GM12892 (cell line): ENCODE measurements around the gene EDN2. TPM values are rescaled to one million over a fixed set of nuclear protein-coding genes. Genes with fewer than 3 reads are reported as not detected.

ENCODE experiments used
- DNase-seq: peaks from one replicate; pipeline ENCODE4 v3.0.0; 2011; ENCODE audit not compliant: insufficient read length
- FAIRE-seq: peaks from 2 replicates; lab custom pipeline; 2011; peaks lifted over from hg19 to GRCh38; lab: Jason Lieb, UNC
- POLR2A ChIP-seq: IDR thresholded peaks from 2 replicates; pipeline ENCODE4 v1.6.1; 2011; ENCODE audit warnings: low read depth, low read length, control low read depth
- POLR2AphosphoS5 ChIP-seq: IDR thresholded peaks from 2 replicates; pipeline ENCODE4 v1.6.1; 2011; ENCODE audit warnings: low read depth, low read length, control low read depth
- TAF1 ChIP-seq: IDR thresholded peaks from 2 replicates; pipeline ENCODE4 v1.6.1; 2011; ENCODE audit warnings: low read depth, mild to moderate bottlenecking, control low read depth, low read length, borderline replicate concordance
- polyA plus RNA-seq: library from polyadenylated mRNA; unstranded; fragments of >200 nt; gene quantifications from one replicate; pipeline ENCODE4 v1.2.1, GENCODE V29; 2012; ENCODE audit warnings: missing spikeins, inconsistent platforms; ENCODE audit not compliant: missing spikeins

Gene EDN2
- polyA plus RNA-seq: 0.51 TPM

DNA sequence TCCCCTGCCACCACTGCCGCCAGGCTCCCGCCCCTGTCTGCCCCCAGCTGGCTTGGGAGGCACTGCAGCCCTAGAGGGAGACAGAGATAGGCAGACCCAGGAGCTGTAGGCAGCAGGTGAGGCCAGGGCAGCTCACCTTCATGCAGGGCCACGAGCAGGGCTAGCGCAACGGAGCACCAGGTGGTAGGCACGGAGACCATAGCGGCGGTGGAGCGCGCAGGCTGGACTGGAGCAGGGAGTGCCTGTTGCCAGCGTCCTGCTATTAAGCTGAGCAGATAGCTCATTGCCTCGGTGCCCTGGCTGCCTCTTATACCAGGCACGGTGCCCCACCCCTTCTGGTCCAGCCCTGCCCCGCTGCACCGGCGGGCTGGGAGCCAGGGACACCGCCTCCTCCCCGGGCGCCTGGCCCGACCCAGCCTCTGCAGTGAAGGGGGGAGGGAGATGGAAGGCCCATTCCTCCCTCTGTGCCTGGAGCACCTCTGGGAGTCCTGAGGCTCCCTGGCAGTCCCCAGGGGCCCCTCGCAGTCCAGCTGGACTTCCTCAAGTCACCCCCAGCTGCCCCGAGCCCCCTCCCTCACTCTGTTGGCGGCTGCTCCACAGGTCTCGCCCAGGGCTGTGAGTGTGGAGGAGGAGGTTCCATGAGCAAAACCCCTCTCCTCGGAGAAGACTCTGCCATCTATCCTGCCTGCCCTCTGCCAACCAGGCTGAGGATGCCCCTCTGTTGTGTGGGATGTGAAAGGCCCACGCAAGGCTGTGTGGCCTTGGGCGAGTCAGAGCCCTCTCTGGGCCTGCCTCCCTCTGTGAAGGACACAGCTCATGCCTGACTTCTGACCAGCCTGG, at the start of gene EDN2:
Gene EDN2, minus strand, starts transcription at position 282 of the 840 bp plus-strand sequence. Its CDS starts 82 bp downstream, at position 200.
- DNase-seq: no peak
- no peak for FAIRE-seq
- no peak for TF ChIP-seq POLR2A
- TF ChIP-seq POLR2AphosphoS5: no peak
- no peak for TF ChIP-seq TAF1

GRCh38 chr1:41533731-41534080, 49.2 kb upstream of the EDN2 start:
- FAIRE-seq (no peak), DNase-seq (no peak)

DNA sequence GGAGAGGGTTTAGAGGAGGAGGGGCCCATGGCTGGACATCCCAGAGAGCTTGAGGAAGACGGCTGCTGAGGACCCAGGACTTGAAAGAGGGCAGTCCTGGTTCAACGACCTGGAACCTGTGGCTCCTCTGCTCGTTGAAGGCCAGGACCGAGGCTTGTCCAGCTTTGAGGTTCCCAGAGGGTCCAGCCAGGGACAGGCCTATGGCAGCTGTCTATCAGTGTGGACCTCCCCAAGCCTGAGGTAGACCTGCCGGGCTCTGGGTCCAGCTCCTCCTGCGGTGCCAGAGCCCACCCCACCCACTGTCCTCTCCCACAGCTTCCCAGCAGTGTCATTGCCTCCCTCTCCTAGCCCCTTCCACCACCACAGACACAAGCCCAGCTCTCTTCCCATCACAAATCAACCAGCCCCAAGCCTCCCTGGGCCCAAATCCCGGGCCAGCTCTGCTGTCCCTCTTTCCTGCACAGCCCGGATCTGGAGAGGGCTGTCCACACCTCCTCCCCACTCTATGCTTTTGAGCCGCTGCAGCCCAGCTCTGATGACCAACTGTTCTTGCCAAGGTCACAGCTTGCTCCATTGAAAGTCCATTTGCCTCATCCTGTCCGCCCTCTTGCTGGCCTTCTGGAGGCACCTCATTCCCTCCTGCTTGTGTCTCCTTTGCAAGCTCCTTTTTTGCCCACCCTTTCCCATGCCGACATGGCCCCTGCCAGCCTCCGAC, 48.7 kb upstream of the EDN2 start:
- FAIRE-seq (no peak), DNase-seq (no peak)
- TF ChIP-seq POLR2A (no peak), POLR2AphosphoS5 (no peak), TAF1 (no peak)

More at GRCh38 chr1:41533731-41534080, 49.2 kb upstream of the EDN2 start:
- TF ChIP-seq POLR2AphosphoS5: no peak
- TF ChIP-seq POLR2A: no peak
- no peak for TF ChIP-seq TAF1

GRCh38 chr1:41532206-41532975, 47.9 kb upstream of the EDN2 start:
- no peak for FAIRE-seq

GRCh38 chr1:41530411-41530810, 45.9 kb upstream of the EDN2 start:
- FAIRE-seq (no peak), DNase-seq (no peak)
- TF ChIP-seq TAF1: no peak
- TF ChIP-seq POLR2A: no peak
- TF ChIP-seq POLR2AphosphoS5: no peak

More at GRCh38 chr1:41532206-41532975, 47.9 kb upstream of the EDN2 start:
- DNase-seq: no peak
- TF ChIP-seq POLR2A: no peak
- no peak for TF ChIP-seq POLR2AphosphoS5
- no peak for TF ChIP-seq TAF1

GRCh38 chr1:41529621-41530395, 45.3 kb upstream of the EDN2 start:
- FAIRE-seq (no peak), DNase-seq (no peak)
- no peak for TF ChIP-seq POLR2AphosphoS5
- TF ChIP-seq TAF1: no peak
- no peak for TF ChIP-seq POLR2A

- FAIRE-seq: no peak
- no peak for DNase-seq
- TF ChIP-seq POLR2AphosphoS5 (no peak), POLR2A (no peak), TAF1 (no peak)
Measured at GRCh38 chr1:41528726-41529605, 44.5 kb upstream of the EDN2 start.

DNA sequence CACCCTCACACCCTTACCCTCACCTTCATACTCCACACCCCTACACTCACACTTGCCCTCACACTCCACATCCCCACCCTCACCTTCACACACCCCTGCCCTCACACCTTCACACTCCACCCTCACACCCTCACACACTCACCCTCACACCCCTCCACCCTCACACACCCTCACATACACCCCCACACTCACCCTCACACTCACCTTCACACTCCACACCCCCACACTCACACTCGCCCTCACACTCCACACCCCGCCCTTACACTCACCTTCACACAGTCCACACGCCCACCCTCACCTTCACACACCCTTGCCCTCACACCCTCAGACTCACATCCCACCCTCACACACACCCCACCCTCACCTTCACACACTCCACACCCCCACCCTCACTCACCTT, 43.6 kb upstream of the EDN2 start:
- TF ChIP-seq POLR2A: no peak
- no peak for TF ChIP-seq POLR2AphosphoS5
- no peak for TF ChIP-seq TAF1
- FAIRE-seq (no peak), DNase-seq (no peak)

GRCh38 chr1:41526956-41527561, 42.6 kb upstream of the EDN2 start:
- DNase-seq (no peak), FAIRE-seq (peak; percentile 50)
- TF ChIP-seq POLR2A: no peak
- TF ChIP-seq TAF1: no peak
- TF ChIP-seq POLR2AphosphoS5: no peak
